ENCODE measurements around the gene DRG1.
"Not testable (repeated sequence)": the region's sequence is repeated elsewhere in the genome, so short reads cannot be mapped to it uniquely, and the experiment has no call there.

DRG1 gene, protein sequence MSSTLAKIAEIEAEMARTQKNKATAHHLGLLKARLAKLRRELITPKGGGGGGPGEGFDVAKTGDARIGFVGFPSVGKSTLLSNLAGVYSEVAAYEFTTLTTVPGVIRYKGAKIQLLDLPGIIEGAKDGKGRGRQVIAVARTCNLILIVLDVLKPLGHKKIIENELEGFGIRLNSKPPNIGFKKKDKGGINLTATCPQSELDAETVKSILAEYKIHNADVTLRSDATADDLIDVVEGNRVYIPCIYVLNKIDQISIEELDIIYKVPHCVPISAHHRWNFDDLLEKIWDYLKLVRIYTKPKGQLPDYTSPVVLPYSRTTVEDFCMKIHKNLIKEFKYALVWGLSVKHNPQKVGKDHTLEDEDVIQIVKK

DNA sequence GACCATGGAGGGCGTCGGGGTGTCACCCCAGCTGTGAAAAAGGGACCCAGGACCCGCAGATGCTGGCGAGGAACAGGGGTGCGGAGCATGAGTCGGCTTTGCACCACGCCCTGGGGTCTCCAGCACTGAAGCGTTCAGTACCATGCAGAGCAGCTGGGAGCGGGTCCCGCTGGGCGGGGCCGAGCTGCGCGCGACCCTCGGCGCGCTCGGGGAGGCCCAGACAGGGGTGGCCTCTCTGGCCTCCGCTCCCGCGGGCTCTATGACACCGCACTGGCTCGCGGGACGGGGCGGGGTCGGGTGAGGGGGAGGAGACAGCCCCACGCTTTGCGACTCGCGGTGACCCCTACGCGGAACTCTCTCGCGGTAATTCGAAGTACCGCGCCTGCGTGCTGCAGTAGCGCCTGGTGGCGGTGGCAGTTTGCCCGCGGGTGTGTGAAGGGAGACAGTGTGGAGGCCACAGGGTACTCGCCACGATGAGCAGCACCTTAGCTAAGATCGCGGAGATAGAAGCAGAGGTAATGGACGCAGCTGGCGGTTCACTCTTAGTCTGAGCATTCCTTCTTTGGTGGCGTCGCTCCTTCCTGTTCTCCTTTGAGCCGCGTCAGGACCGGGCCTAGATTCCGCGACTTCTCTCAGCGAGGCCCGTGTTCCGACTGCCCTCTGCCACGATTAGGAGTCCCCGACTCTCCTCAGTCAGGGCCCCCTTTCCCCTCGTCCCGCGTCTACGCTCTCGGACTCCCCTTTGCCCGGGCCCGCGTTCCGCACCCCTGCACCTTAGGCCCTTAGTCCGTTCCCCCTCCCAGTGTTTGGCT lies at the start of gene DRG1:
Gene DRG1 (plus strand): TSS at position 394 of the 812 bp plus-strand sequence. CDS start 80 bp downstream, at position 474.
- DNase-seq = peak; percentile 87

DNA sequence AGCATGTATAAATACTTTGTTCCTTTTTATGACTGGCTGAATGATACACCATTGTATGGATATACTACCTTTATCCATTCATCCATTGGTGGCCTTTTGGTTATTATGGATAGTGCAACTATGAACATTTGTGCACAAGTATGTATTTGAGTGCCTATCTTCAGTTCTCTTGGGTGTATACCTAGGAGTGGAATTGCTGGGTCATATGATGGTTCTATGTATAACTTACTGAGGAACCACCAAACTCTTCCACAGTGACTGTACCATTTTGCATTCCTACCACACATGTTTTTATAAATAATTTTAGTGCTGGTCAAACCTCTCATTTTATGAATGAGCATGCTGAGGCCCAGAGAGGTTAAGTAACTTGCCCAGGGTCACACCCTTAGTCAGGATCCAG lies 49.4 kb upstream of the DRG1 start:
- DNase-seq = no peak

DNA sequence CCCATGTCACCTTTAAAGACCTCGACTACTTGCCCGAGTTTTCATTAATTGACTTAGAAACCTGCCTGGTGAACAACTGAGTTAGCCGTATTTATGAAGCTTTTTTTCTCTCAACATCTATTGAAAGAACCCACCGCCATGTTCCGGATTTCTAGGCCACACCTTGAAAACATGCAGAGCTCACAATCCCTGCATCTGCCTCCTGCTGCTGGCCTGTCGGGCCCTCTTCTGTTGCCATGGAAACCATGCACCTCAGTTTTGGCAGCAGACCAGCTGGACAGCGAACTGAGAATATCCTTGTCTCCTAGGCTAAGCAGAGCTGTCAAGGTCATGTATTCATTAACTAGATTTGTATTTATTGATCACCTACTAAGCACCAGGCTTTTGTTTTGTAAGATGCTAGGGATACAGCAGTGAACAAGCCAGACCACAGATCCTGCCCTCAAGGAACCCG lies 49.0 kb upstream of the DRG1 start:
- DNase-seq = no peak

DNA sequence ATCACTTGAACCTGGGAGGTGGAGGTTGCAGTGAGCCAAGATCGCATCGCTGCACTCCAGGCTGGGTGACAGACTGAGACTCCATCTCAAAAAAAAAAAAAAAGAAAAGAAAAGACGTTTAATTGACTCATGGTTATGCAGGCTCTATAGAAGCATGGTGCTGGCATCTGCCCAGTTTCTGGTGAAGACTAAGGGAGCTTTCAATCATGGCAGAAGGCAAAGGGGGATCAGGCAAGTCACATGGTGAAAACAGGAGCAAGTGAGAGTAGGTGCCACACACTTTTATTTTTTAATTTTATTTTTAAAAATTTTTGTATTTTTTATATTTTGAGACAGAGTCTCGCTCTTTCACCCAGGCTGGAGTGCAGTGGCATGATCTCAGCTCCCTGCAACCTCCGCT lies 44.9 kb upstream of the DRG1 start:
- DNase-seq = no peak

DNA sequence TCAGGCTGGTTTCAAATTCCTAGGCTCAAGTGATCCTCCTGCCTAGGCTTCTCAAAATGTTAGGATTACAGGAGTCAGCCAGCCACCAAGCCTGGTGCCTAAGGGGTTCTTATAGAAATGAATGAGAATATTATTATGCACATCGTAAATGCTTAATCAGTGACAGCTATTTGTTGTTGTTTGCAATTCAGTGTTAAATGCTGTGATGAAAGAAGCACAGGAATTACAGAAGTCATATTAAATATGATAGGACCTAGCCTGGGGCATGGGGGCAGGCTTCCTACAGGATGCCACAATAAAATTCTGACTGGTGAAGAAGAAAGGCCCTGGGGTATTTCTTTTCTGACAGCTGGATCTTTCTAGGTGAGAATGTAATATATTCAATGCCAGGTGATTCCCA lies 39.4 kb upstream of the DRG1 start:
- no peak for DNase-seq

DNA sequence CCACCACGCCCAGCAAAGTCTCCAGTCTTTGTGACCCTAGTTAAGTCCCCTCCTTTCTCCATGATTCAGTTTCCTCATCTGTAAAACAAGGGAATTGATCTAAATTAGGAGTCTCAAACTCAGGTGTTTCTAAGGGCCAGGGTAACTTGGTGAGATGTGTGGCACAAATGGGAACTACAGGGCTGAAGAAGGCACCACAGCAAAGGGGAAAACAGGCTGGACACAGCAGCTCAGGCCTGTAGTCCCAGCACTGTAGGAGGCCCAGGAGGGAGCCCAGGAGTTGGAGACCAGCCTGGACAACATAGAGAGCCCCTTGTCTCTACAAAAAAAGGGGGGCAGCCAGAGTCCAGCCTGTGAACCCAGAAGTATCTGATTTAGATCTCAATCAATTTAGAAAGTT lies 37.7 kb upstream of the DRG1 start:
- DNase-seq = no peak

DNA sequence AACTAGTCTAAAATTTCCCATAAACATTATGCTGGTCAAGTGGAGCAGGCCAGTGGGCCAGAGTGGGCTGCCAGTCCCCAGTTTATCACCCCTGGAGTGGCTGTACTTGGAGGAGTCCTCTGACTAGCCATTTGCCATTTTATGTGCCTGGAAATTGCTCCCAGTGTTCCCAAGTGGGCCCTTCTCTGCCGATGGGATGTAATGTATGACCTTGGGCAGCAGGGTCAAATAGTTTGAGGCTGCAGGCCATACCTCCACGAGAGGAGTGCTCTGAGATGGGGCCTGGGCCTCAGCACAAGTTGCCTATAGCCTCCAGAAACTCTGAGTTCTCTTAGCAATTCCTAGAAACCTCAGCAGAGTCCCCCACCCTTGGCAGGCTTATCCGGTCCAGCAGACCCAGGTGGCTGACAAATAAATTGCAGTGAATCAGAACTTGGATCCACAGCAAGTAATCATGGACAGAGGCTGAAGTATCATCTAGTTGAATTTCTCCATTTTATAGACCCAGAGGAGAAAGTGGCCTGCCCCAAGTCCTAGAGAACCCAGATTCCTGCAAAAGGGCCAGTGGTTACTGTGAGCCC lies 35.4 kb upstream of the DRG1 start:
- no peak for DNase-seq

DNA sequence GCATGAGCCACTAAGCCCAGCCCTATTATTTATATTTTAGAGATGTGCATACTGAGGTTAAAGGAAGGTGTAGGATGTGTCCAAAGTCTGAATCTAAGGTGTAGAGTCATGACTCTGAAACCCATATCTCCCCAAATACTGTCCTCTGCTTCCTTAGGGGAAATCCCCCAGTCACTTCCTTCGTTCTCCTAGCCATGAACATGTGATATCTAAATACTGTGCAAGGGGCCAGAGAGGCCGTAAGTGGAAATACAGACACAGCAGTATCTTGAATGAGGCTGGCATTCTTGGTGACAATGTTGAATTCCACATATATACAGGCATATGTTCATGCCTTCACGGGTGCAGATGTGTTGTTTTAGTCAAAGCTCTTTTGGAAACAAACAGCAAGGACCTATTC lies 32.0 kb upstream of the DRG1 start:
- DNase-seq = no peak

DNA sequence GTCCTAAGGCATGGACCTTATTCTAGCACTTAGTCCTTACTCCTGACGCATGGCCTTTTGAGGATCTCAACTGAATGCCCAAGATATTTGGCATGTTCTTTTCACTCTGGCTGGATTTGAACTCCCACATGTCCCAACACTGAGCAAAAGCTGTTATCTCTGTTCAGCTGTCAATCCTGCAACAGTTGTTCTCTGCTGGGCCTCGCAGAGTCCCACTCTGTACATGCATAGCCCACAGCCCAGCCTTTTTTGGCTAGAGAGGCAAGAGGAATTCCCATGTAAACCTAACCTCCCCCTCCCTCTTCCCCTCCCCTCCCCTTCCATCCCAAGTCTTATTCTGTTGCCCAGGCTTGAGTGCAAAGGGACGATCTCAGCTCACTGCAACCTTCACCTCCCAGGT lies 21.8 kb upstream of the DRG1 start:
- no peak for DNase-seq

DNA sequence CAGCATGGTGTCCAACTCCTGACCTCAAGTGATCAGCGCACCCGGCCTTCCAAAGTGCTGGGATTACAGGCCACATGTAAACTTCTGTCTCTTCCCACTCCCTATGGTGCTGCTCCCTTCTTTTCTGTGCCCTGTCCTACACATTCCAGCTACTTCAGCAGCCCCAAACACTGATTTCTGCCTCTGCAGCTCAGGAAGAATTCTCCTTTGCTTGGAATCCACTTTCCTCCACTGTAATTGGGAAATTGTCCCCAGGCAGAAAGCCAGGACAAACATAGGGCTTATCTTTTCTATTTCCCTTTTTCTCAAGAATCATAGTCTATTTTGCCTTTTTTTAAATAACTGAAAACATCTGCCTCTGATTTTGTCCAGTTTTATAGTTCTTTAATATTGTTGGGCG lies 21.3 kb upstream of the DRG1 start:
- DNase-seq = no peak

DNA sequence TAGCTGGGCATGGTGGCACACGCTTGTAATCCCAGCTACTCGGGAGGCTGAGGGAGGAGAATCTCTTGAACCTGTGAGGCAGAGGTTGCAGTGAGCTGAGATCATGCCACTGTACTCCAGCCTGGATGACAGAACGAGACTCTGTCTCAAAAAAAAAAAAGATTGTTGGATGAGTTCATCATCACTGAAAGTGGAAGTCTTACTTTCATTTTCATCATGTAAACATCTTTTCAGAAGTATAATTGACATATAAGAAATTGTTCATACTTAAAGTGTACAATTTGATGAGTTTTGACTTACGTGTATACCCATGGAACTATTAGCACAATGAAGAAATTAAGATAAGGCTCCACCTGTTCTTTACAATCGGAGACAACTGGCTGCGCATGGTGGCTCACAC lies 20.8 kb upstream of the DRG1 start:
- not testable (repeated sequence) for DNase-seq

DNA sequence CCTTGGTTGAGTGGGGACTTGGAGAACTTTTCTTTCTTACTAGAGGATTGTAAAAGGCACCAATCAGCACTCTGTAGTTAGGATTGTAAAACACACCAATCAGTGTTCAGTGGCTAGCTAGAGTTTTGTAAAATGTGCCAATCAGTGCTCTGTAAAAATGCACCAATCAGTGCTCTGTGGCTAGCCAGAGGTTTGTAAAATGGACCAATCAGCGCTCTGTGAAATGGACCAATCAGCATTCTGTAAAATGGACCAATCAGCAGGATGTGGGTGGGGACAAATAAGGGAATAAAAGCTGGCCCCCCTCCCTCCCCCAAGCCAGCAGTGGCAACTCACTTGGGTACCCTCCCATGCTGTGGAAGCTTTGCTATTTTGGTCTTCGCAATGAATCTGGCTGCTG lies 5.5 kb upstream of the DRG1 start:
- no peak for DNase-seq

DNA sequence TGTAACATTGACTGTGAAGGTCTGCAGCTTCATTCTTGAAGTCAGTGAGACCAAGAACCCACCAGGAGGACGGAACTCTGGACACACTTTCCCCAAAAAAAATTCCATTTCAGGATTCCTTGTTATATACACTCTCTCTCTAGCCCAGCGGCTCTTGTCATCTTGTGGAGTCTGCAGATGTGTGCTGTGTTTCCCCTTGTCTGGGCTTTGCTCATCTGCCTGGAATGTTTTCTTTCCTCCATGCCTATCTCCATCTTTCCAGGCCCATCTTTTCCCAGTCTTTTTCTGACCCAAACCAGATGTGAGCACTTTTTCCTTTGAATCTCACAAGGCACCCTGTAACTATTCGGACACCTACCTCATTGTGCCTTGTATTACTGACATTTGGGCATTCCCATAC lies 5.1 kb upstream of the DRG1 start:
- DNase-seq = no peak

DNA sequence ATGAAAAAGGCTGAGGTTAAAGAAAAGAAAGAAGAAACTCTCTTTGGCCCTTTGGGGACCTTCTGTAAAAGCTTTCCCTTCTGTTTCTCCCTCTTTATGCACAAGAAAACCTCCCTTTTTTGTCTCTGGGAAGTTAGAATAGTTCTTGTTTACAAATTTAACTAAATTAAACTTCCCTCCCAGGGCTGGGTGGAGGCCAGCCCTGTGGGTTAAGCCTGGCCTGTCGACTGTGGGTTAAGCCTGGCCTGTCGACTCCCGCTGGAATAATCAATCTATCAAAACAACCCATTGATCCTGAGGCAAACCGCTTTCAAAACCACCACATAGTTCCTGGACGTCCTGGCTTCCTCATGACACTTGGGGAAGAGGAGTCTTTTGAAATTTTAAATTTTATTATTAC lies 1.2 kb upstream of the DRG1 start:
- DNase-seq = no peak

DNA sequence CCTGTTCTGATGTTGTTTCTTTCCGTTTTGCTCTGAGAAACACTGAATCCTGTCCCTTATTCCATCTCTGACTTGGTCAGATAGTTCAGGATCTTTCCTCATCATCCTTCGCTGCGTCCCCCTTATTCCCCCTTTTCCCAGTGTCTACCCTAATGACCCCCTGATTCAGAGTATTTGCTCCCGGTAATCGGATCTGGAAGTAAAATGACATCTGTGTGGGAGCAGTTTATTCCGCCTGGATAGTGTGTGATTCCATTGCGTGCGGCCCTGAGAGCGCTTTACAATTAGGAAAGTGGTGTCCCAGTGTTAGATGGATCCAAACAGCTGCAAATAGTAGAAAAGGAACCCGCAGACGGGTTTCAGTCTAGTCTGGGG lies 606 bp downstream of the DRG1 start:
- DNase-seq = no peak

DNA sequence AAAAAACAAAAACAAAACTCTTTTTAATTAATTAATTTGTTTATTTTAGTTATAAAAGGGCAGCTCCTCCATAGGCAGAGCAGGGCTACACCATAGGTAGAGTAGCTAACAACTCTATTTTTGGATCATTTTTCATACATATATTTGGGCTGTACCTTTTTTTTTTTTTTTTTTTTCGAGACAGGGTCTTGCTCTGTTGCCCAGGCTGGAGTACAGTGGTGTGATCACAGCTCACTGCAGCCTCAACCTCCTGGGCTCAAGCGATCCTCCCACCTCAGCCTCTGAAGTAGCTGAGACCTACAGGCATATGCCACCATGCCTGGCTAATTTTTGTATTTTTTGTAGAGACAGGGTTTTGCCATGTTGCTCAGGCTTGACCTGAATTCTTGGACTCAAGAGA lies 2.9 kb downstream of the DRG1 start:
- not testable (repeated sequence) for DNase-seq

DNA sequence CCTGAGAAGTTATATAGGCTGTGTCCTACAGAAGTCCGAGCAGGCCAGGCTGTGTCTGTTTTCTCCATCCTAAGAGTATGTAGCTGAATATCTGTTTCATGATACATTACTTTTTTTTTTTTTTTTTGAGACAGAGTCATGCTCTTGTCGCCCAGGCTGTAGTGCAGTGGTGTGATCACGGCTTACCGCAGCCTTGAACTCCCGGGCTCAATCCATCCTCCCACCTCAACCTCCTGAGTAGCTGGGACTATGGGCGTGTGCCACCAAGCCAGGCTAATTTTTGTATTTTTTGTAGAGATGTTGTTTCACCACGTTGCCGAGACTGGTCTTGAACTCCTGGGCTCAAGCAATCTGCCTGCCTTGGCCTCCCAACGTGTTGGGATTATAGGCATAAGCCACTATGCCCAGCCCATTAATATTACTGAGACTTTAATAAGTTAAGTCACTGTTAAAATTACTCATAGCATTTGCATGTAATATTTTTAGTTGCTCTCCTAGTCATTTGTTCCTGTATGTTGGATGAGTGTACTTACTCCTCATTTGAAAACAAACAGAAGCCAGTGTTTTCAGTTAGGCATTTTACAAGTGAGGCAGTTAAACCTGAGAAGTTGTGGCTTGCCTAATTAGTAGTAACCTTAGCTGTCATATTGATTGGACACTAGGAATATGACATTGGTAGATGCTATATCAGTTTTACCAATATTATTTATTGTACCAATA lies 26.1 kb downstream of the DRG1 start:
- DNase-seq = no peak

DNA sequence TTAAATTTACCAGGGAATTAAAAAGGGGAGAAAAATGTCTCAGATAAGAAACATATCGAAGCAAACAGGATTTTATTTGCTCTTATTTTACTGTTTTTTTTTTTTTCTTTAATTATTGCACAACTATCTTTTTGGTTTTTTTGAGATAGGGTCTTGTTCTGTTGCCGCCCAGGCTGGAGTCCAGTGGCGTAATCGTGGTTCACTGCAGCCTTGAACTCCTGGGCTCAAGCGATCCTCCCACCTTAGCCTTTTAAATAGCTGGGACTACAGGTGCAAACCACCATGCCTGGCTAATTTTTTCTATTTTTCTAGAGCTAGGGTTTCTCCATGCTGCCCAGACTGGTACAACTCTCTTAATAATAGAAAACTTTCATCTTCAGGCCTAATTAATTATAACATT lies 32.5 kb downstream of the DRG1 start:
- no peak for DNase-seq

DNA sequence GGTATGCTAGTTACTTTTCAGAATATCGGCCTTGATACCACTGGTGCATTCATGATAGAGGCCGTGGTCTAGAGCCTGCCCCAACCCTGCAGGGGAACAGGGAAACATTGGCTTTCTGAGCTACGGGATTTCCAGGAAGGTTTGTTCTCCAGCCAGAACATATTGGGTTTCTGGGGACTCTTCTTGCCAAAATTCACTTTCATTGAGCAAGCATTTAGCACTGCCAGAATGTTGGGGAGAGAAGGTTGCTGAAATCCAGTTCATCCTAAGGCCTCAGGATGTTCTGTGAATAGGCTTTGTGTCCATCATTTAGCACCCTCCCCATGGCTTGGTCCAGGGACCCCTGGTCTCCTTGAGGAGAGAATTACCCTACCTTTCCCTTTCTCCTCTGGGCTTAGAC lies 36.7 kb downstream of the DRG1 start:
- DNase-seq = no peak

DNA sequence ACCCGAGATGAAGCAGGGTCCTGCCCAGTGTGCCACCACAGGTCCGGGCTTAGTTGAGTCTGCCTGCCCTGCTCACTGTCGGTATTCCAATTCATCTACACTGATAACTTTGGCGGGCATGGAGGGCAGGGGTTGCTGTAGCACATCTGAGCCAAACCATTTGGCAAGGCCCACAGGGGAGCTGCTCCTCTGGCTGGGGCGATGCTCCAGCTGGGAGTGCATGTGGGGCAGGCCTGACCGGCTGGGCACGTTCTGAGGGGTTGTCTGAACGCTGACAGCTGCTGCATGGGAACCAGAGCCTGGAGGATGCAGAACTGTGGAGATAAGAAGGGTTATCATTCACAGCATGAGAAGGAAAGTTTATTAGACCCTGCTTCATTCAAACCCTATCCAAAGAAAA lies 40.4 kb downstream of the DRG1 start:
- DNase-seq = no peak

DNA sequence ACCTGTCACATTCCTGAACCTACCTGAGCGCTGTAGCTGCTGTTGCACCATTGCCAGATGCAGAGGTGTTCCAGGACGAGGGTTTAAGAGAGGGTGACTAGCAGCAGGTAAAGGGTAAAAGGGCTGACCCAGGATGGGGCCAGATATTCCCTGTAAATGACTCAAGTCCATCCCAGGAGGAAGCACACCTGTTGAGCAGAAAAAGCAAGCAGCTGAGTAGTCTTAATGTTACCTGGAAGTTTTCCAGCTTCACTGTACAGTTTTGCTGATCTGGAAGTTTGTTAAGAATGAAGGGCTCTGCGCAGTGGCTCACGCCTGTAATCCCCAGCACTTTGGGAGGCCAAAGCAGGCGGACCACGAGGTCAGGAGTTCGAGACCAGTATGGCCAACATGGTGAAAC lies 41.3 kb downstream of the DRG1 start:
- DNase-seq = no peak

DNA sequence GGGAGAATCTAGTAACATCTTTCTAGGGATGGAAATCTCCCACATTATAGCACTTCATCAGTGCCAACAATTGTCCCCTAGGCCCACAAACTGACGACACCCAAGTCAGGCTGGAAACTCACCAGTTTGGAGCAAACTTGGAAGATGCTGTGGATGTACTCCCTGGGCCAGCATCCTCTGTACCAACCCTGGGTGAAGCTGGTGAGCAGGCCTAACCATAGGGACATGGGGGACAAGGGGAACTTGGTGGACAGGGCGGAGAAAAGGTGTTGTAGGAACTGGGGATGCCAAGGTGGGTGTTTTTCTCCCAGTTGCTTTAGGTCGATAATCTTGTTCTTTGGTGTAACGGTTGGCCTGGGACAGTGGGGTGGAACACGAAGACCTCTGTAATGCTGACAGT lies 42.2 kb downstream of the DRG1 start:
- no peak for DNase-seq

DNA sequence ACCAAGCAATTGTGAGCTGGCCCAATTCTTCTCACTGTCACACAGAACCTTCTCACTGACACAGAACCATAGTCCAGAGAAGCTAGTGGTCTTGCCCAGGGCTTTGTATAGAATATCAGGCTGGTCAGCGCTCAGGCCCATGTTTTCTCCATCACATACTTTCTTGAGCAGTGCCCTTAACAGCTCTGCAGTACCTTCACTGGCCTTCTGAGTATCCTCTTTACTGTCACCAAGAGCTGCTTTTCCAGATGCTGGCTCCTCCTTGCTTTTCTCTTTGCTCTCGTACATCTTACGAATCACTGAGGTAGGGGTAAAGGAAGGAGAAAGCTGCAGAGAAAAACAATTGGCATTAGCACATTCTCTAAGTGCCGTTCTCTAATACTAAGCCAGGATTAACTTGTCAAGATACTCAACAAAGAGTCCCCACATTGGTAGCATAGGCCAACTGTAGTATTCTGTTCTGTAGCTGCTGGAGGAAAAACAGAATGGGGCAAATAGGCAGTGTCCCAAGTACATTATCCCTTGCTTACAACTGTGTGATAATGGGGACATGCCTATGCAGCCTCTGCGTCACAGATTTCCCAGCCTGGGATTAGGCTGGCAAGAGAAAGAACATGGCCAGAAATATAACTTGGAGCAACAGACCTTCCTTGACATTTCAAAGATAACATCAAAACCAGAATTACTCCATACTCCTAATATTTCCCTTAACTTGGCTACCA lies 43.5 kb downstream of the DRG1 start:
- no peak for DNase-seq

Measured in kidney glomerular epithelial cell (primary cell).